Fibroblast of villous mesenchyme (primary cell): Measurements from ENCODE around the gene ZPBP. TPM values are rescaled to one million over a fixed set of nuclear protein-coding genes. Genes with fewer than 3 reads are reported as not detected.

ENCODE experiments used
- DNase-seq: peaks from one replicate; pipeline ENCODE4 v3.0.0-alpha.2; 2010; ENCODE audit warnings: low read depth
- H3K4me3 ChIP-seq: 2 replicates; pipeline ENCODE4 v1.5.1; 2011; ENCODE audit warnings: low read depth, mild to moderate bottlenecking, low read length
- CTCF ChIP-seq: IDR thresholded peaks from 2 replicates; pipeline ENCODE4 v1.5.1; 2012; ENCODE audit warnings: low read depth, mild to moderate bottlenecking, low read length; ENCODE audit not compliant: insufficient read depth
- total RNA-seq: library from RNA; depleted of rRNA; stranded (reverse); fragments of >200 nt; gene quantifications from 2 replicates; pipeline ENCODE4 v1.2.3, GENCODE V29; 2012

The ZPBP gene
- not detected in 2 replicates for total RNA-seq

- H3K4me3 ChIP-seq = no peak within 1 kb of the TSS
- peak; percentile 25 for DNase-seq
These were observed at the start of gene ZPBP for GRCh38 chr7:50092579-50093491. Gene ZPBP (minus strand): TSS chr7:50093246. CDS start chr7:50093194, 52 bp downstream.

GRCh38 chr7:50142425-50143017, 49.5 kb upstream of the ZPBP start:
- peak; percentile 35 for DNase-seq
- H3K4me3 ChIP-seq = no peak overlapping the region
- peak; percentile 71 for TF ChIP-seq CTCF

More at GRCh38 chr7:50092579-50093491, at the start of gene ZPBP:
- TF ChIP-seq CTCF = peak; percentile 58

GRCh38 chr7:50141854-50142253, 48.8 kb upstream of the ZPBP start:
- H3K4me3 ChIP-seq = no peak overlapping the region
- DNase-seq = no peak
- no peak for TF ChIP-seq CTCF

GRCh38 chr7:50141131-50141530, 48.1 kb upstream of the ZPBP start:
- no peak for DNase-seq
- no peak overlapping the region for H3K4me3 ChIP-seq
- no peak for TF ChIP-seq CTCF

GRCh38 chr7:50140688-50141087, 47.6 kb upstream of the ZPBP start:
- no peak overlapping the region for H3K4me3 ChIP-seq
- no peak for DNase-seq
- TF ChIP-seq CTCF = no peak

- no peak for TF ChIP-seq CTCF
- no peak overlapping the region for H3K4me3 ChIP-seq
- no peak for DNase-seq
These were observed 45.1 kb upstream of the ZPBP start for GRCh38 chr7:50138101-50138500.
